Measurements from ENCODE around the gene MNDA. TPM values are rescaled to one million over a fixed set of nuclear protein-coding genes. Genes with fewer than 3 reads are reported as not detected.

MNDA gene
- total and polyA plus RNA-seq, 2 donors (not counting 1 experiment from before 2014, with no cell fraction given) = 7.1 to 10.1 TPM

DNA sequence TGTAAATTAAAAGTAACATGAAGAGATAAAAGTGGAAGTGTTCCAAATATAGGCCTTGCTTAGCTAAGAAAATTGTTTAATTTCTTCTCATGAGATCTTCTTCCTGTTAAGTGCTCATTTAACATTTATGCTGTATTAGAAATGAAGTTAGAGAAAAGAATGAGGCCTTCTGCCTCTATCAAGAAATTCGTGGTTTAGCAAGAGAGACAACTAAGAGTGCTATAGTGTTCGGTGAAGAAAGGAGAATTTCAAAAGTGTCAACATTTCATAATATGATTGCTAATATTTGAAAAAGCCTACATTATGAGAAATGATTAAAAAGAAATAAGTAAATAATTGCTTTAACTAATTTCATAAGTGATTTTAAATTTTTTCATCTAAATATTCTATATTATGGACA lies 18.8 kb upstream of the MNDA start:
- DNase-seq = no peak
- Histone ChIP-seq H3K79me2 (ENCODE audit: control insufficient read depth, insufficient read depth, low read length) (no peaks in the 10 kb centered on the region), H3K27ac (ENCODE audit: low read length in 2 of 2) (no peak overlapping the region), H3K27me3 (replicated peaks in 1 of 4; ENCODE audit: control extremely low read depth in 1 of 4, control insufficient read depth in 3 of 4, insufficient read depth in 4 of 4, low read length in 3 of 4) (no peaks in the 10 kb centered on the region), H4K20me1 (ENCODE audit: control insufficient read depth, insufficient read depth, low read length, poor library complexity, severe bottlenecking) (no peaks in the 10 kb centered on the region), H3K36me3 (replicated peaks in 1 of 2; ENCODE audit: control extremely low read depth in 1 of 2, control insufficient read depth in 1 of 2, extremely low read depth in 1 of 2, insufficient read depth in 2 of 2, low read length in 1 of 2) (no peaks in the 10 kb centered on the region), H3K9ac (ENCODE audit: low read length) (no peak overlapping the region), H2AFZ (ENCODE audit: insufficient read depth, low read depth, low read length, poor library complexity, severe bottlenecking) (no peak overlapping the region), H3K9me3 (ENCODE audit: control extremely low read depth in 1 of 3, control insufficient read depth in 2 of 3, insufficient read depth in 1 of 3, low read length in 2 of 3) (no peaks in the 10 kb centered on the region), H3K4me3 (ENCODE audit: control extremely low read depth in 1 of 5, extremely low read depth in 1 of 5, insufficient read depth in 1 of 5, low read depth in 2 of 5, low read length in 4 of 5) (no peak overlapping the region), H3K4me2 (replicated peaks; ENCODE audit: low read depth, low read length, poor library complexity, severe bottlenecking) (no peak overlapping the region), H3K4me1 (ENCODE audit: control insufficient read depth in 2 of 2, insufficient read depth in 2 of 2, low read length in 2 of 2) (no peaks in the 10 kb centered on the region)
- no peak for ATAC-seq (ENCODE audit: low read depth)
- ChIA-PET POLR2A (no interaction called here), CTCF (no interaction called here)
- Mint-ChIP-seq H3K27ac (no peak overlapping the region), H3K4me3 (no peak overlapping the region), H3K9me3 (ENCODE audit: insufficient read depth) (no peaks in the 10 kb centered on the region), H3K27me3 (no peaks in the 10 kb centered on the region), H3K4me1 (peaks cover 9% of the 10 kb centered on the region)
- TF ChIP-seq CTCF (IDR thresholded peaks at IDR 0.05) (no peak), EZH2 (IDR thresholded peaks at IDR 0.05; ENCODE audit: borderline replicate concordance, insufficient read depth, low read depth, low read length, poor library complexity, severe bottlenecking) (no peak)
- intact Hi-C loops (cut with micrococcal nuclease) = no loop called here
- no CpG with 5 or more reads among the region's 2 CpGs for WGBS (ENCODE audit: insufficient coverage)

DNA sequence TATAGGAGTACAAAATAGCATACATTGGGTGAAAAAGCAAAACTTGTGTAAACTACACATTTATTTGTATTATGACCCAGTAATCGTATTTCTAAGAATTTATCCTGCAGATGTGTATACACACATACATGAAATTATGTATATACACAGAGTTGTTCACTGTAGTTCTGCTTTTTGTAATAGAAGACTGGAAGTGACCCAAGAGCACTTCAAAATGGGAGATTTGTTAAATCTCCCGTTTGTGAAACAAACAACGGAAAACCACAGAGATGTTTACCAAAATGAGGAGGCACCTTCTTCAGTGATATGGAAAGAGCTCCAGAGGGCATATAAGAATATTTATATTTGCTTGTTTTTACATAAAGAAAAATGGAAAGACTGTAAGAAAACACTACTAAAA lies 18.0 kb upstream of the MNDA start:
- H3K27me3 Mint-ChIP-seq = no peaks in the 10 kb centered on the region
- H3K4me3 Mint-ChIP-seq = no peak overlapping the region
- Histone ChIP-seq H3K79me2 (ENCODE audit: control insufficient read depth, insufficient read depth, low read length) (no peaks in the 10 kb centered on the region), H3K4me1 (ENCODE audit: control insufficient read depth in 2 of 2, insufficient read depth in 2 of 2, low read length in 2 of 2) (no peaks in the 10 kb centered on the region), H3K4me2 (replicated peaks; ENCODE audit: low read depth, low read length, poor library complexity, severe bottlenecking) (no peak overlapping the region), H3K27me3 (replicated peaks in 1 of 4; ENCODE audit: control extremely low read depth in 1 of 4, control insufficient read depth in 3 of 4, insufficient read depth in 4 of 4, low read length in 3 of 4) (no peaks in the 10 kb centered on the region), H3K9ac (ENCODE audit: low read length) (no peak overlapping the region), H3K9me3 (ENCODE audit: control extremely low read depth in 1 of 3, control insufficient read depth in 2 of 3, insufficient read depth in 1 of 3, low read length in 2 of 3) (no peaks in the 10 kb centered on the region), H3K27ac (ENCODE audit: low read length in 2 of 2) (no peak overlapping the region), H3K4me3 (ENCODE audit: control extremely low read depth in 1 of 5, extremely low read depth in 1 of 5, insufficient read depth in 1 of 5, low read depth in 2 of 5, low read length in 4 of 5) (peak overlapping the region in 1 of 5 experiments; percentile 21), H3K36me3 (replicated peaks in 1 of 2; ENCODE audit: control extremely low read depth in 1 of 2, control insufficient read depth in 1 of 2, extremely low read depth in 1 of 2, insufficient read depth in 2 of 2, low read length in 1 of 2) (no peaks in the 10 kb centered on the region), H2AFZ (ENCODE audit: insufficient read depth, low read depth, low read length, poor library complexity, severe bottlenecking) (peak overlapping the region; percentile 21), H4K20me1 (ENCODE audit: control insufficient read depth, insufficient read depth, low read length, poor library complexity, severe bottlenecking) (no peaks in the 10 kb centered on the region)
- ATAC-seq (ENCODE audit: low read depth) (no peak), DNase-seq (no peak)
- ChIA-PET POLR2A (no interaction called here), CTCF (no interaction called here)
- TF ChIP-seq CTCF (IDR thresholded peaks at IDR 0.05) (no peak), EZH2 (IDR thresholded peaks at IDR 0.05; ENCODE audit: borderline replicate concordance, insufficient read depth, low read depth, low read length, poor library complexity, severe bottlenecking) (no peak)
- WGBS (ENCODE audit: insufficient coverage) = no CpG with 5 or more reads among the region's 3 CpGs
- H3K9me3 Mint-ChIP-seq (ENCODE audit: insufficient read depth) = no peaks in the 10 kb centered on the region
- intact Hi-C loops (cut with micrococcal nuclease) = no loop called here
- peaks cover 9% of the 10 kb centered on the region for H3K4me1 Mint-ChIP-seq
- H3K27ac Mint-ChIP-seq = no peak overlapping the region

Measured in B cell (primary cell).